Measurements from ENCODE around the gene DCXR. TPM values are rescaled to one million over a fixed set of nuclear protein-coding genes. Genes with fewer than 3 reads are reported as not detected.

The DCXR gene
- total RNA-seq, 8 experiments from 2014 or later: 55.7 to 94.5 (median 80.7) TPM

DNA sequence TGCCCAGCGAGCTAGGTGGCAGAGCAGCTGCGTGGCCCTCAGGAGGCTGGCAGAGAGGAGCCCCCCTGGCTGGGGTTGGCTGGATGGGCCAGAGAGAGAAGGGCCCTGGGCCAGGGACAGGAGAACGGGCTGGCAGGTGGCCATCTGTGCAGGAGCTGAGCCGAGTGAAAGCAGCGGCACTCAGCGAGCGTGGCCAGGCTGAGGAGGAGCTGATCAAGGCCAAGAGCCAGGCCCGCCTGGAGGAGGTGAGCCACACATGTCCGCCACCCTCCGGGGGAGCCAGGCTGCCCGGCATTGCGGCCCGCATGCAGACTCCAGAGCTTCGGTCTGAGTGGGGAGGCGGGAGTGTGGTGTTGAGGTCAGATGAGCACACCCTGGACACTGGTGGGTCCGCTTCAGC, 8.1 kb downstream of the DCXR start:
- no peak overlapping the region for H3K4me3 ChIP-seq
- peaks cover 14% of the 10 kb centered on the region in 2 donors for H3K4me1 ChIP-seq (replicated peaks in 1 of 2)
- H3K27ac ChIP-seq: no peak overlapping the region
- in situ Hi-C loops (cut with MboI; ENCODE audit: low pct_unique_long_range_greater_than_20kb in 2 of 9, low sequenced_read_pairs in 9 of 9, unreplicated experiment in 9 of 9): loop anchor here in 4 of 9 experiments (25.0 kb wide), 2 partner anchors 108 to 133 kb away; no protein-coding TSS in a partner anchor
- no peak for ATAC-seq (replicated peaks in 6 of 8)
- 80 to 100% (median 92%) methylated on average over 1 to 10 of the region's 16 CpGs; no CpG with 5 or more reads in 4 of the 10 experiments for WGBS, 10 experiments

DNA sequence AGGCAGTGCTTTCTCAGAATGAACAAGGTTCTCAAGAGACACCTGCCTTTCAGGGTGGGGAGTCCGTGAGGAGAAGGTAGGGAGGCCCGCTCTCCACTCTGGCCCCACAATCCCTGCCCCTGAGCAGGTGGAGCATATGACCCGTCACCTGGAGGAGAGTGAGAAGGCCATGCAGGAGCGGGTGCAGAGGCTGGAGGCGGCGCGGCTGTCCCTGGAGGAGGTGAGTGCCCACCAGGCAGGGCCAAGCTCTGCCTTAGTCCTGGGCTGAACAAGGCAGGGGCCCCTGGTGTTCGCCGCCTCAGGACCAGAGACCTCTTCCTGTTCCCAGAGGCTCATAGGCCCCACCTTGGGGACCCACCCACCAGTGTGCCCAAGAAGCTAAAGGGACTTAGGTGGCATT, 8.5 kb downstream of the DCXR start:
- in situ Hi-C loops (cut with MboI; ENCODE audit: low pct_unique_long_range_greater_than_20kb in 2 of 9, low sequenced_read_pairs in 9 of 9, unreplicated experiment in 9 of 9): loop anchor here in 4 of 9 experiments (25.0 kb wide), 2 partner anchors 108 to 133 kb away; no protein-coding TSS in a partner anchor
- H3K4me3 ChIP-seq: no peak overlapping the region
- H3K4me1 ChIP-seq (replicated peaks in 1 of 2): peaks cover 13 to 18% of the 10 kb centered on the region in 2 donors
- no peak overlapping the region for H3K27ac ChIP-seq
- 100% methylated on average over 1 of the region's 9 CpGs; no CpG with 5 or more reads in 8 of the 10 experiments for WGBS, 10 experiments
- no peak for ATAC-seq (replicated peaks in 6 of 8)

DNA sequence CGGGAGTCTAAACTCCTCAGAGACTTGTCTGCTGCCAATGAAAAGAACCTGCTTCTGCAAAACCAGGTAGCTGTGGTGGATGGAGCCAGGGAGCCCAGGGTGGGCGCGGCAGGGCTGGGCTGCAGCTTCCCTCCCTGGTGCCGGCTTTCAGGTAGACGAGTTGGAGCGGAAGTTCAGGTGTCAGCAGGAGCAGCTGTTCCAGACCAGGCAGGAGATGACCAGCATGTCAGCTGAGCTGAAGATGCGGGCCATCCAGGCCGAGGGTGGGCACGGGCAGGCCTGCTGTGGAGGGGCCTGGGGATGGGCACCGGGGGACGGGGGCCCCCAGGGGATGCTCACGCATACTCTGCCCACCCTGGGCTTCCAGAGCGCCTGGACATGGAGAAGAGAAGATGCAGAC, 9.3 kb downstream of the DCXR start:
- no peak overlapping the region for H3K4me3 ChIP-seq
- in situ Hi-C loops (cut with MboI; ENCODE audit: low pct_unique_long_range_greater_than_20kb in 2 of 9, low sequenced_read_pairs in 9 of 9, unreplicated experiment in 9 of 9): loop anchor here in 4 of 9 experiments (25.0 kb wide), 2 partner anchors 109 to 134 kb away; no protein-coding TSS in a partner anchor

DNA sequence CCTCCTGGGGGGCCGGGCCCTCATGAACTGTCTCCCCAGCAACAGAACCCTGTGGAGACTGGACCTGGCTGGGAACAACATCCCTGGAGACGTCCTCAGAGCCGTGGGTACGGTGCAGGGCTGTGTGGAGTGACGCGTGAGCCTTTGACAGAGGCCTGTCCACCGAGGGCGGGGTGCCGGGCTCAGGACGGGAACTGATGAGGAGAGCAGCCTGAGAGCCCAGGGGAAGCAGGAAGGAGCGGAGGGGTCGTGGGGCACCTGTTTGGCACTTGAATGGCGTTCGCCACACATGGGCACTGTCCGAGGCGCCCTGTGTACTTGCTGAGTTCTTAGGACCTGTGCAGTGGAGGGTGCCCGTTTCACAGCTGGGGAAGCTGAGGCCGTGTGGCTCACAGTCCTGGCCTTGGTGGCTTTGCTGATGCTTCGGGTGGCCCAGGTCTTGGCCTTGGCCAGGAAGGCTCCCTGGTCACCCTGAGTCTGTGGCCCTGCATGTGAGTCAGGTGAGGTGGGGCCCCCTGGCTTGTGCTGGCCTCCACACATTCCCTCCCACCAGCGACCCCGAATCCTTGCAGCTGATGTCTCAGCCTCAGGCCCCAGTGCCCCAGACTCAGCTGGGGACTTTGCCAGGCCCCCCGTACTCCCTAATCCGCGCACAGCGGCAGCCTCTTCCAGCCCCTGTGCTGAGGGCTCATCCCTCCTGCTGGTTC, 11.9 kb downstream of the DCXR start:
- in situ Hi-C loops (cut with MboI; ENCODE audit: low pct_unique_long_range_greater_than_20kb in 2 of 9, low sequenced_read_pairs in 9 of 9, unreplicated experiment in 9 of 9): loop anchor here in 4 of 9 experiments (25.0 kb wide), 2 partner anchors 112 to 137 kb away; no protein-coding TSS in a partner anchor
- Histone ChIP-seq H3K4me3 (no peak overlapping the region), H3K27ac (no peak overlapping the region), H3K4me1 (replicated peaks in 1 of 2) (peaks cover 20 to 21% of the 10 kb centered on the region in 2 donors)
- 81 to 100% (median 97%) methylated on average over 1 to 7 of the region's 25 CpGs; no CpG with 5 or more reads in 3 of the 10 experiments for WGBS, 10 experiments
- no peak for ATAC-seq (replicated peaks in 6 of 8)

More for the DNA sequence above, 9.3 kb downstream of the DCXR start:
- peaks cover 15 to 20% of the 10 kb centered on the region in 2 donors for H3K4me1 ChIP-seq (replicated peaks in 1 of 2)
- H3K27ac ChIP-seq: no peak overlapping the region
- WGBS, 10 experiments: 60 to 100% methylated on average over 1 of the region's 13 CpGs; no CpG with 5 or more reads in 8 of the 10 experiments
- no peak for ATAC-seq (replicated peaks in 6 of 8)

DNA sequence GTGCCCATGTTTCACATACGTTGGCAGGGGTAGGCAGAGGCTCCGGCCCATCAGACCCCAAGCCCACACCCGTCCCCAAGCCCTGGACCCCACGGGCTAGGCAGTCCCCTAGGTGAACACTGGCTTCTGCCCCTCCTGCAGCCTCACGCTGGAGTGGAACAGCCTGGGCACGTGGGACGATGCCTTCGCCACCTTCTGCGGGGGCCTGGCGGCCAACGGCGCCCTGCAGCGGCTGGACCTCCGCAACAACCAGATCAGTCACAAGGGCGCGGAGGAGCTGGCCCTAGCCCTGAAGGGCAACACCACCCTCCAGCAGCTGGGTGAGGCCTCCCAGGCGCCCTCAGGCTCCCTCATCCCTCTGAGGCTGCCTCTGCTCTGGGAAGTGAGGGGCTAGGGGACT, 12.6 kb downstream of the DCXR start:
- in situ Hi-C loops (cut with MboI; ENCODE audit: low pct_unique_long_range_greater_than_20kb in 2 of 9, low sequenced_read_pairs in 9 of 9, unreplicated experiment in 9 of 9): loop anchor here in 4 of 9 experiments (25.0 kb wide), 2 partner anchors 112 to 137 kb away; no protein-coding TSS in a partner anchor
- H3K4me3 ChIP-seq: no peak overlapping the region
- WGBS, 10 experiments: 80 to 100% methylated on average over 1 to 10 of the region's 17 CpGs; no CpG with 5 or more reads in 8 of the 10 experiments
- ATAC-seq (replicated peaks in 6 of 8): no peak
- H3K4me1 ChIP-seq (replicated peaks in 1 of 2): peaks cover 15 to 16% of the 10 kb centered on the region in 2 donors
- H3K27ac ChIP-seq: no peak overlapping the region

DNA sequence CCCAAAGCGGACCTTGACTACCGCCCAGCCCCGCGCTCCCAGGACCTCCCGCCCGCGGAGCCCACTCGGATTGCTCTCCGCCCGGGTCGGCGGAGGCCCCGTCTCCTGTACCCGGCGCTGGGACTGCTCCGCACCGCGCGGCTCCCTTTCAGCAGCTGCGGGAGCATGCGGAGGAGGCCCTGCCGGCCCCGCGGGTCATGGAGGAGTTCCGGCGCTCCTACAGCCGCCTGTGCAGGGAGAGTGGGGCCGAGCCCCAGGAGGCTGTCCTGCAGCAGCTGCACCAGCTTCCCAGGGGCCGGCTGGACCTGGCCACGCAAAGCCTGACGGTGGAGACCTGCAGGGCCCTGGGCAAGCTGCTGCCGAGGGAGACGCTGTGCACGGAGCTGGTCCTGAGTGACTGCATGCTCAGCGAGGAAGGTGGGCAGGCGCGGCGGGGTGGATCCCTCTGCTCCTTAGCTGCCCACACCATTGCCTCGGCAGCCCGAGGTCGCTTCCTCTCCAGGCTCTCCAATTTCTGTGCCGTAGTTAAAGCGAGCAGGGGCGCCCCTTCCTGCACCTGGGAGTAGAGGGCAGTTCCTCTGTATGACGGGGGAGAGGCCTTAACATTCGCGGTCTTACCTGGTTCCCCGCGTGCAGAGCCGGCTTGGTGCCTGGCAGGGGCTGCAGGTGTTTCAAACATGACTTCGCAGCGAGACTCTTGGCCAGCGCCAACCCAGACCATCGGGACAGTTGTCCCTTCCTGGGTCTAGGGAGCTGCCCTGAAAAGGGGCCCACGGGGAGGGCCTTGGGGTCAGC, 13.9 kb downstream of the DCXR start:
- ATAC-seq (replicated peaks in 6 of 8): peak in 6 of 8 experiments; percentile 14 to 32 (median 22)
- 3 to 40% (median 10%) methylated on average over 2 to 13 of the region's 55 CpGs; no CpG with 5 or more reads in 6 of the 10 experiments for WGBS, 10 experiments
- Histone ChIP-seq H3K4me1 (replicated peaks in 1 of 2) (peaks cover 14% of the 10 kb centered on the region in 2 donors), H3K27ac (no peak overlapping the region), H3K4me3 (peak overlapping the region; percentile 54 to 58 (median 56))
- in situ Hi-C loops (cut with MboI; ENCODE audit: low pct_unique_long_range_greater_than_20kb in 2 of 9, low sequenced_read_pairs in 9 of 9, unreplicated experiment in 9 of 9): no loop called here

DNA sequence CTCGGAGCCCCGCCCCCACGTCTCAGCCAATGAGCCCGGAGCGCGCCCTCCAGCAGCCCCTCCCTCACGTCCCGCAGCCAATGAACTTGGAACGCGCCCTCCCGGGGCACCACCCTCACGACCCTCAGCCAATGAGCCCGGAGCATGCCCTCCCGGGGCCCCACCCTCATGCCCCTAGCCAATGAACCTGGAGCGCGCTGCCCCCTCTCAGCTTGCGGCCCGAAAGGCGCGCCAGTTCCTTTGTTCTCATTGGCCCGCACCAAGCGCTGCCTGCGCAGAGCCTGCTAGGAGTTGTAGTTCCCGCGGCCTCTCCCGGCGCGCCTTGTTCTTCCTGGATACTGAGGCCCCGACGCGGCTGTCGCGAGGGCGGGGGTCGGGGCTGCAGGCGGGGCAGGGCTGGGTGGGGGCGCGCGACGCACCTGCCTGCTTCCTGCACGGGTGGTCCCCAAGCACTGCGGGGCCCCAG, 14.5 kb downstream of the DCXR start, which contains the start of gene LRRC45:
Gene LRRC45, plus strand, starts transcription at position 325 of the 466 bp plus-strand sequence. CDS start 339 bp downstream, outside the sequence.
- Histone ChIP-seq H3K4me1 (replicated peaks in 1 of 2) (peaks cover 14% of the 10 kb centered on the region in 2 donors), H3K27ac (peak within 1 kb of the TSS; percentile 59 to 60), H3K4me3 (peak within 1 kb of the TSS; percentile 86 to 96 (median 93))
- WGBS, 10 experiments: no CpG with 5 or more reads among the region's 42 CpGs
- in situ Hi-C loops (cut with MboI; ENCODE audit: low pct_unique_long_range_greater_than_20kb in 2 of 9, low sequenced_read_pairs in 9 of 9, unreplicated experiment in 9 of 9): no loop called here
- peak; percentile 84 to 94 (median 91) for ATAC-seq (replicated peaks in 6 of 8)

DNA sequence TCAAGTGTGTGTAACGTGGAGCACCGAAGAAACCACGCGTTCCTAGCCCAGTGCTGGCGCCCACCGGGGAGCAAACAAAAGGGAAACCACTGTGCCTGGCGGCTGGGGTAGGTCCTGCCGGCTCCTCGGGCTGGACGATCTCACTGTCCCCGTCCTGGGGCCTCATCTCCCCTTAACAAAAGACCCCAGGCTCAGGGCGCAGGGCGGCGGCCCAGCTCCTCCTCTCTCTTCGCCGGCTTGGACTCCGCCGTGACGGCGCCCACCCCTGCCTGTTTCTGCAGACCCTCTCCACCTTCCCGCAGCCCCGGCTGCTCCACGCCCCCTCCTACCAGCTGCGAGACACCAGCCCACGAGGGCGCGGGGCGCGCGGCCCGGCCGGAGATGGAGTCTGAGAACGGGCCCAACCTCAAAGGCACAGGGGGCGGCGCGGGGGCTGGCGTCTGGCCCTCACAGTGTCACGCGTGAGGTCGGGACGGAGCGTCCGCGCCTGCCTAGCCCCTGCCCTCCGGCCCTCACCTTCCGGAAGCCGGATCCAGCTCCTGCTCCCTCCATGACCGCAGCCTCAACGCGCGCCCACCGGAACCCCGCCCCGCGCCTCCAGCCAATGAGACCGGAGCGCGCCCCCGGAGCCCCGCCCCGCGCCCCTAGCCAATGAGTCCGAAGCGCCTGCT, 15.1 kb downstream of the DCXR start, which contains the start of gene CENPX:
Gene CENPX, minus strand, starts transcription at position 569 of the 671 bp plus-strand sequence. Its CDS starts 17 bp downstream, at position 552.
- WGBS, 10 experiments: 0 to 20% (median 0%) methylated on average over 1 to 4 of the region's 64 CpGs; no CpG with 5 or more reads in 7 of the 10 experiments
- H3K27ac ChIP-seq: peak within 1 kb of the TSS; percentile 59 to 60
- H3K4me1 ChIP-seq (replicated peaks in 1 of 2): peaks cover 14% of the 10 kb centered on the region in 2 donors
- in situ Hi-C loops (cut with MboI; ENCODE audit: low pct_unique_long_range_greater_than_20kb in 2 of 9, low sequenced_read_pairs in 9 of 9, unreplicated experiment in 9 of 9): no loop called here
- peak in 1 of 8 experiments; percentile 77 for ATAC-seq (replicated peaks in 6 of 8)
- peak within 1 kb of the TSS; percentile 86 to 96 (median 93) for H3K4me3 ChIP-seq

DNA sequence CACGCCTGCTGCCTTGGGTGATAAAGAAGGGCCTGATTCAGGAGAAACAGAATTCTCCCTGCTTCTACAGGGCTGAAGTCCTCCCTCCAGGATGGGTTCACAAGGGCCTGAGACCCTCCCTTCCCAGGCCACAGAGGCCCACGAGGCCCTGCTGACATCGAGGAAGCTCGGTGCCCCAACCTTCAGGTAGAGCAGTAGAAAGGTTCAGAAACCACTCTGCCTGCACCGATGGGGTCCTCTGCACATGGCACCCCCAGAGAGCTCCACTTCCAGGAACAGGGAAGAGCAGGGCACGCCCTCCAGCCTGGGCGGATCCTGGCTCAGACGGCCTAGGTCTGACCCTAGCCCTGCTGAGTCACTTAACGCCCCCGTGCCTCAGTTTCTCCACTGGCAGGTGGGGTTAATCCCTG, 15.6 kb downstream of the DCXR start:
- WGBS, 10 experiments: 0 to 3% (median 0%) methylated on average over 1 to 7 of the region's 10 CpGs; no CpG with 5 or more reads in 6 of the 10 experiments
- peak overlapping the region; percentile 86 to 96 (median 93) for H3K4me3 ChIP-seq
- in situ Hi-C loops (cut with MboI; ENCODE audit: low pct_unique_long_range_greater_than_20kb in 2 of 9, low sequenced_read_pairs in 9 of 9, unreplicated experiment in 9 of 9): no loop called here
- no peak overlapping the region for H3K27ac ChIP-seq
- peaks cover 14% of the 10 kb centered on the region in 2 donors for H3K4me1 ChIP-seq (replicated peaks in 1 of 2)
- ATAC-seq (replicated peaks in 6 of 8): peak in 1 of 8 experiments; percentile 1

DNA sequence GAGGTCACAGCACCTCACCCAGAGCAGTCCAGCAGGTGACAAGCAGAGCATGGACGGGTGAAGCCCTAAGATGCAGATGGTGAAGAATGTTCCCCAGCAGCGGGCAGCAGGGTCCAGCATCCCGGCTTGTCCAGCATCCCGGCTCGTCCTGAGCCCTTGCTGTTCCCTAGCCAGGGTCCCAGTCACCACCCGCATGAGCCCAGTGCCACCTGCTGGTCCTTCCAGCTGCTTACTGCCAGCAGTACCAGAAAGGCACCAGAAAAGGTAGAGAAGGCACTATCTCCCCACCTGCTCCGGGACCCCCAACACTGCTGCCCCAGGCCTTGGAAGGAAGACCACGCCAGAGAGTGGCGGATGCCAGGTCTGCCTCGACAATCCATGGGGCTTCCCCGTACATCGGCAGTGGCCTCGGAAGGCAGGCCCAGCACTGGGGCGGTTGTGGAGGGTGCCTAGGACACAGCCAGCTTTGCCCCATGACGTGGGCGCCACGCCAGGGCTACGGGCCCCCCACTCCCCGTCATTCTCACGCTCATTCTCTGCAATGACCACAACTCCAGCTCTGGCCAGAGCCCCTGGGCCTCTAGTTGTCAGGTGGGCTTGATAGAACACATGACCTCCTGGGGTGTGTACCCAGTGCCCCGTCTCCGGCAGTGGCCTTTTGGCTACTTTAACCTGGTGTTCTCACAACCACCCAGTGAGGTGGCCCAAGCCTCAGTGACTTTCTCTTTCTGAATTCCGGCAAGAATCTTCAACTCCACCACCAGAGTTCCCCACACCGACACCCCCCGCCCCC, 16.2 kb downstream of the DCXR start:
- Histone ChIP-seq H3K27ac (no peak overlapping the region), H3K4me3 (peak overlapping the region; percentile 86 to 96 (median 93)), H3K4me1 (replicated peaks in 1 of 2) (peaks cover 14% of the 10 kb centered on the region in 2 donors)
- in situ Hi-C loops (cut with MboI; ENCODE audit: low pct_unique_long_range_greater_than_20kb in 2 of 9, low sequenced_read_pairs in 9 of 9, unreplicated experiment in 9 of 9): no loop called here
- 0 to 50% (median 17%) methylated on average over 1 to 2 of the region's 25 CpGs; no CpG with 5 or more reads in 5 of the 10 experiments for WGBS, 10 experiments
- peak in 2 of 8 experiments; percentile 2 to 4 for ATAC-seq (replicated peaks in 6 of 8)

DNA sequence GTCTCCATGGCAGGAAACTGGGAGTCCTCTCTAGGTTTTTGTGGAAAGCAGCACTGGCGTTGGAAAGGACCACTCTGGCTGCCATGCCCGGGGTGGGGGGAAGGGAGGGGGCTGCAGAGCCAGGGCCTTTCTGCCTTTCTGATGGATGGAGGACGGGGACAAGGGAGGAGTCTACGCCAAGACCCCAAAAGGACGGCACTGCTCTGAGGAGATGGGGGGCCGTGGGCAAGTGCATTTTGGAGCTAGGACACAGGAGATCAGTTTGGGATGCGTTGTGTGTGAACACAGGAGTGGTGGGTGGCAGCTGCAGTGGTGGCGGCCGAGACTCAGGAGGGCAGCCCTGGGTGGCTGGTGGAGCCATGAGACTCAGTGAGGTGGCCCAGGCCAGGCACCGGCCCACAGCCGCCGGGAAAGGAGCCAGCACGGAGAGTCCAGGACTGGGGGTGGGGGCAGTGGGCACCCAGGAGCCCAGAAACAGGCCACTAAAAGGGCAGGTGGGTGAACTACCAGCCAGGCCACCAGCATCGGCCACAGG, 16.9 kb downstream of the DCXR start:
- Histone ChIP-seq H3K27ac (no peak overlapping the region), H3K4me3 (no peak overlapping the region), H3K4me1 (replicated peaks in 1 of 2) (peaks cover 14 to 15% of the 10 kb centered on the region in 2 donors)
- in situ Hi-C loops (cut with MboI; ENCODE audit: low pct_unique_long_range_greater_than_20kb in 2 of 9, low sequenced_read_pairs in 9 of 9, unreplicated experiment in 9 of 9): no loop called here
- WGBS, 10 experiments: 60 to 89% methylated on average over 1 to 7 of the region's 14 CpGs; no CpG with 5 or more reads in 8 of the 10 experiments
- ATAC-seq (replicated peaks in 6 of 8): no peak
